SK-N-SH treated with all-trans-retinoic acid at 6 μM for 48 hours (cell line): ENCODE results near the gene VSTM4.

Experiments used
- ZC3H10 ChIP-seq: fragments of 250-450 bp; sonication (Bioruptor Pico); IDR thresholded peaks from 2 replicates; pipeline ENCODE4 v1.5.1; 2021; ENCODE audit warnings: mild to moderate bottlenecking, moderate library complexity
- ZFP30 ChIP-seq: fragments of 450-650 bp; formaldehyde crosslinking; IDR thresholded peaks from 2 replicates; pipeline ENCODE4 v1.5.0; 2022; ENCODE audit warnings: mild to moderate bottlenecking, moderate library complexity
- ZNF565 ChIP-seq: fragments of 450-650 bp; formaldehyde crosslinking; conservative IDR thresholded peaks from 2 replicates; pipeline ENCODE4 v1.5.0; 2020; ENCODE audit warnings: low read depth, mild to moderate bottlenecking, moderate library complexity
- ZNF70 ChIP-seq: fragments of 450-650 bp; formaldehyde crosslinking; IDR thresholded peaks from 2 replicates; pipeline ENCODE4 v1.5.0; 2020; ENCODE audit warnings: mild to moderate bottlenecking, moderate library complexity
- TF ChIP-seq, protein P1 (sequence below): fragments of 250-450 bp; sonication (Bioruptor Pico); IDR thresholded peaks from 2 replicates; pipeline ENCODE4 v1.8.0; 2020; ENCODE audit warnings: mild to moderate bottlenecking, moderate library complexity, borderline replicate concordance

DNA sequence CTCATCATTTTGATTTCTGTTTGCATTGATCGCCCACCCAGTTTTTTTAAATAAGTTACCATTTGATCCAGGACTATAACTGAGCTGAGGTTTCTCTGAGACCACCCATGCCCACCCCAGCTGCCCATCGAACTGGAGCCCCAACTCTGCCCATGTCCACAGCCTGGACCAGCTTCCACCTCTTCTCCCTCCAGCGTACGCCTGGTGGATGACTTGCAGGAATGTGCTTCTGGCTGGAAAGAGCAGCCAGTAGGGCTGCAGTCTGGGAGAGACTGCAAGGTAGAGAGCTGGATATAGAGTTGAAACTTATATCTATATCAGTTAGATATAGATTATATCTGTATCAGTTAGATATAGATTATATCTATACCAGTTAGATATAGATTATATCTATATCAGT, 149.9 kb downstream of the VSTM4 start:
- TF ChIP-seq ZFP30 (CRISPR knock-in tag) (no peak), ZNF70 (no peak), ZC3H10 (no peak), ZNF565 (CRISPR knock-in tag) (no peak)
- TF ChIP-seq, protein P1, sequence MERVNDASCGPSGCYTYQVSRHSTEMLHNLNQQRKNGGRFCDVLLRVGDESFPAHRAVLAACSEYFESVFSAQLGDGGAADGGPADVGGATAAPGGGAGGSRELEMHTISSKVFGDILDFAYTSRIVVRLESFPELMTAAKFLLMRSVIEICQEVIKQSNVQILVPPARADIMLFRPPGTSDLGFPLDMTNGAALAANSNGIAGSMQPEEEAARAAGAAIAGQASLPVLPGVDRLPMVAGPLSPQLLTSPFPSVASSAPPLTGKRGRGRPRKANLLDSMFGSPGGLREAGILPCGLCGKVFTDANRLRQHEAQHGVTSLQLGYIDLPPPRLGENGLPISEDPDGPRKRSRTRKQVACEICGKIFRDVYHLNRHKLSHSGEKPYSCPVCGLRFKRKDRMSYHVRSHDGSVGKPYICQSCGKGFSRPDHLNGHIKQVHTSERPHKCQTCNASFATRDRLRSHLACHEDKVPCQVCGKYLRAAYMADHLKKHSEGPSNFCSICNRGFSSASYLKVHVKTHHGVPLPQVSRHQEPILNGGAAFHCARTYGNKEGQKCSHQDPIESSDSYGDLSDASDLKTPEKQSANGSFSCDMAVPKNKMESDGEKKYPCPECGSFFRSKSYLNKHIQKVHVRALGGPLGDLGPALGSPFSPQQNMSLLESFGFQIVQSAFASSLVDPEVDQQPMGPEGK (CRISPR knock-in tag), result no peak
